Measurements from ENCODE around the gene ZNF263.

The ZNF263 gene

GRCh38 chr16:3282730-3283542 lies at the start of gene ZNF263:
TSS of gene ZNF263 (plus strand) at chr16:3283491. CDS start at chr16:3283819, 328 bp downstream.
- DNase-seq (ENCODE audit: low read depth in 2 of 2), result peak; percentile 87 to 88

GRCh38 chr16:3234543-3234856 lies 48.8 kb upstream of the ZNF263 start:
- DNase-seq (ENCODE audit: low read depth in 2 of 2), result peak in 1 of 2 donors; percentile 4

- DNase-seq (ENCODE audit: low read depth in 2 of 2), result peak; percentile 90
Measured at GRCh38 chr16:3234857-3235561, 48.3 kb upstream of the ZNF263 start, which contains the start of gene ZNF200. TSS of gene ZNF200 (minus strand) at chr16:3235158. CDS start at chr16:3233755, 1,403 bp downstream.

- DNase-seq (ENCODE audit: low read depth in 2 of 2), result no peak
Measured at GRCh38 chr16:3235856-3236669, 47.2 kb upstream of the ZNF263 start.

- no peak for DNase-seq (ENCODE audit: low read depth in 2 of 2)
Measured at GRCh38 chr16:3241761-3242160, 41.5 kb upstream of the ZNF263 start.

- no peak for DNase-seq (ENCODE audit: low read depth in 2 of 2)
Measured at GRCh38 chr16:3242709-3243108, 40.6 kb upstream of the ZNF263 start.

- DNase-seq (ENCODE audit: low read depth in 2 of 2), result no peak
Measured at GRCh38 chr16:3243882-3244281, 39.4 kb upstream of the ZNF263 start.

GRCh38 chr16:3246002-3246401 lies 37.3 kb upstream of the ZNF263 start:
- DNase-seq (ENCODE audit: low read depth in 2 of 2), result no peak

GRCh38 chr16:3246876-3247275 lies 36.4 kb upstream of the ZNF263 start:
- no peak for DNase-seq (ENCODE audit: low read depth in 2 of 2)

GRCh38 chr16:3248596-3248995 lies 34.7 kb upstream of the ZNF263 start:
- no peak for DNase-seq (ENCODE audit: low read depth in 2 of 2)

GRCh38 chr16:3249020-3249419 lies 34.3 kb upstream of the ZNF263 start:
- no peak for DNase-seq (ENCODE audit: low read depth in 2 of 2)

- no peak for DNase-seq (ENCODE audit: low read depth in 2 of 2)
Measured at GRCh38 chr16:3249451-3249850, 33.8 kb upstream of the ZNF263 start.

- DNase-seq (ENCODE audit: low read depth in 2 of 2), result no peak
Measured at GRCh38 chr16:3252967-3253366, 30.3 kb upstream of the ZNF263 start.

GRCh38 chr16:3254309-3254708 lies 29.0 kb upstream of the ZNF263 start:
- no peak for DNase-seq (ENCODE audit: low read depth in 2 of 2)

GRCh38 chr16:3256146-3256865 lies 27.0 kb upstream of the ZNF263 start, which contains the start of gene MEFV:
TSS of gene MEFV (minus strand) at chr16:3256633. CDS start at chr16:3256587, 46 bp downstream.
- no peak for DNase-seq (ENCODE audit: low read depth in 2 of 2)

- DNase-seq (ENCODE audit: low read depth in 2 of 2), result no peak
Measured at GRCh38 chr16:3256866-3257465, 26.3 kb upstream of the ZNF263 start.

- DNase-seq (ENCODE audit: low read depth in 2 of 2), result no peak
Measured at GRCh38 chr16:3259836-3260235, 23.5 kb upstream of the ZNF263 start.

- no peak for DNase-seq (ENCODE audit: low read depth in 2 of 2)
Measured at GRCh38 chr16:3262517-3262916, 20.8 kb upstream of the ZNF263 start.

GRCh38 chr16:3264137-3265036 lies 18.9 kb upstream of the ZNF263 start:
- DNase-seq (ENCODE audit: low read depth in 2 of 2), result peak; percentile 91 to 98
